ENCODE data around the gene ZNF354B.

GRCh38 chr5:178827636-178828035 lies 32.1 kb upstream of the ZNF354B start:
- no peak for TF ChIP-seq CTCF (IDR thresholded peaks at IDR 0.05)
- no peak for TF ChIP-seq POLR2A (IDR thresholded peaks at IDR 0.05)

Measured in Peyer's patch (tissue), 4 donors.